SK-N-DZ (cell line): ENCODE measurements around the gene COX6B2. TPM values are rescaled to one million over a fixed set of nuclear protein-coding genes. Genes with fewer than 3 reads are reported as not detected.
"Not testable (repeated sequence)": the region's sequence is repeated elsewhere in the genome, so short reads cannot be mapped to it uniquely, and the experiment has no call there.

Experiments
- DNase-seq: peaks from one replicate; pipeline ENCODE4 v3.0.0-alpha.2; 2015; ENCODE audit warnings: low spot score
- polyA plus RNA-seq, 2 experiments: library from polyadenylated mRNA; depleted of rRNA; stranded (reverse); fragments of >200 nt; gene quantifications; 2 replicates each; pipeline ENCODE4 v1.2.3, GENCODE V29; 2014

COX6B2 gene
- 0.24 TPM in 1 of 2 replicates, not detected in the other for polyA plus RNA-seq (2014; cell fraction: cytosol; rRNA removed)
- polyA plus RNA-seq (2014; cell fraction: nucleus; rRNA removed) = 2.3 and 3.3 TPM in 2 replicates

- DNase-seq = no peak
Measured at GRCh38 chr19:55354698-55355212, at the start of gene COX6B2. COX6B2 (minus strand) TSS chr19:55354719; CDS start chr19:55354521, 198 bp downstream.

GRCh38 chr19:55402509-55402908 lies 48.0 kb upstream of the COX6B2 start:
- no peak for DNase-seq

GRCh38 chr19:55401390-55401789 lies 46.9 kb upstream of the COX6B2 start:
- not testable (repeated sequence) for DNase-seq

GRCh38 chr19:55400281-55401087 lies 46.0 kb upstream of the COX6B2 start:
- DNase-seq = no peak

GRCh38 chr19:55398200-55398925 lies 43.8 kb upstream of the COX6B2 start:
- no peak for DNase-seq

- no peak for DNase-seq
Measured at GRCh38 chr19:55392820-55393761, 38.6 kb upstream of the COX6B2 start.

GRCh38 chr19:55391702-55392615 lies 37.4 kb upstream of the COX6B2 start:
- no peak for DNase-seq

- no peak for DNase-seq
Measured at GRCh38 chr19:55391191-55391670, 36.7 kb upstream of the COX6B2 start.

GRCh38 chr19:55390461-55390880 lies 36.0 kb upstream of the COX6B2 start:
- no peak for DNase-seq

GRCh38 chr19:55389386-55390317 lies 35.1 kb upstream of the COX6B2 start:
- no peak for DNase-seq

GRCh38 chr19:55387736-55388497 lies 33.4 kb upstream of the COX6B2 start:
- no peak for DNase-seq

GRCh38 chr19:55386493-55386971 lies 32.0 kb upstream of the COX6B2 start:
- DNase-seq = no peak

GRCh38 chr19:55385724-55386492 lies 31.4 kb upstream of the COX6B2 start, which contains the start of gene RPL28:
RPL28 (plus strand) TSS chr19:55385932; CDS start chr19:55386358, 426 bp downstream.
- DNase-seq = peak; percentile 95

GRCh38 chr19:55384920-55385723 lies 30.6 kb upstream of the COX6B2 start:
- peak; percentile 90 for DNase-seq

- no peak for DNase-seq
Measured at GRCh38 chr19:55384131-55384919, 29.8 kb upstream of the COX6B2 start, which contains the start of gene TMEM238. TMEM238 (minus strand) TSS chr19:55384292; CDS start chr19:55384259, 33 bp downstream.
